ENCODE measurements around the gene CTH.

GRCh38 chr1:70455291-70455690 is 44.2 kb downstream of the CTH start:
- TF ChIP-seq CTCF (IDR thresholded peaks at IDR 0.05) (no peak), CHD2 (IDR thresholded peaks at IDR 0.05; ENCODE audit: low read length, partially characterized antibody) (no peak), EP300 (IDR thresholded peaks at IDR 0.05) (no peak), BHLHE40 (IDR thresholded peaks at IDR 0.05; ENCODE audit: low read depth, low read length) (no peak), ELK1 (IDR thresholded peaks at IDR 0.05; ENCODE audit: low read depth, low read length) (no peak), PHF8 (IDR thresholded peaks at IDR 0.05; ENCODE audit: borderline replicate concordance, low read depth) (no peak)
